ENCODE data around the gene ACP7.
A peak's percentile ranks its signal among the peaks of the same experiment; 100 is the strongest.

The ACP7 gene

GRCh38 chr19:39157997-39158389 is 73.8 kb downstream of the ACP7 start:
- no peak overlapping the region for H3K4me3 ChIP-seq (ENCODE audit: low read length)
- no peak for TF ChIP-seq CTCF (conservative IDR thresholded peaks at IDR 0.05; ENCODE audit: low read length)
- no peak for DNase-seq (ENCODE audit: low read depth)

GRCh38 chr19:39158646-39159260 is 74.6 kb downstream of the ACP7 start:
- no peak for DNase-seq (ENCODE audit: low read depth)
- TF ChIP-seq CTCF (conservative IDR thresholded peaks at IDR 0.05; ENCODE audit: low read length) = no peak
- H3K4me3 ChIP-seq (ENCODE audit: low read length) = no peak overlapping the region

- no peak for TF ChIP-seq CTCF (conservative IDR thresholded peaks at IDR 0.05; ENCODE audit: low read length)
- peak; percentile 67 for DNase-seq (ENCODE audit: low read depth)
- no peak overlapping the region for H3K4me3 ChIP-seq (ENCODE audit: low read length)
Measured at GRCh38 chr19:39160523-39160861, 76.3 kb downstream of the ACP7 start.
